ENCODE results near the gene SLC7A10.

SLC7A10 gene

GRCh38 chr19:33225458-33225926, at the start of gene SLC7A10:
TSS of gene SLC7A10 (minus strand) at chr19:33225850. CDS start at chr19:33225703, 147 bp downstream.
- H3K4me3 ChIP-seq (ENCODE audit: low read depth, low read length) = peak within 1 kb of the TSS; percentile 27

- H3K4me3 ChIP-seq (ENCODE audit: low read depth, low read length) = no peak overlapping the region
Observed at GRCh38 chr19:33274663-33275558, 49.3 kb upstream of the SLC7A10 start.

GRCh38 chr19:33273881-33274662, 48.4 kb upstream of the SLC7A10 start:
- H3K4me3 ChIP-seq (ENCODE audit: low read depth, low read length) = no peak overlapping the region

- no peak overlapping the region for H3K4me3 ChIP-seq (ENCODE audit: low read depth, low read length)
Observed at GRCh38 chr19:33273065-33273736, 47.6 kb upstream of the SLC7A10 start.

- H3K4me3 ChIP-seq (ENCODE audit: low read depth, low read length) = no peak overlapping the region
Observed at GRCh38 chr19:33271246-33272021, 45.8 kb upstream of the SLC7A10 start.

- H3K4me3 ChIP-seq (ENCODE audit: low read depth, low read length) = no peak overlapping the region
Observed at GRCh38 chr19:33270769-33271168, 45.1 kb upstream of the SLC7A10 start.

GRCh38 chr19:33269016-33269415, 43.4 kb upstream of the SLC7A10 start:
- H3K4me3 ChIP-seq (ENCODE audit: low read depth, low read length) = no peak overlapping the region

GRCh38 chr19:33268162-33268991, 42.7 kb upstream of the SLC7A10 start:
- H3K4me3 ChIP-seq (ENCODE audit: low read depth, low read length) = no peak overlapping the region

GRCh38 chr19:33267706-33268105, 42.1 kb upstream of the SLC7A10 start:
- H3K4me3 ChIP-seq (ENCODE audit: low read depth, low read length) = no peak overlapping the region

- H3K4me3 ChIP-seq (ENCODE audit: low read depth, low read length) = no peak overlapping the region
Observed at GRCh38 chr19:33266974-33267484, 41.4 kb upstream of the SLC7A10 start.

GRCh38 chr19:33264881-33265445, 39.3 kb upstream of the SLC7A10 start:
- no peak overlapping the region for H3K4me3 ChIP-seq (ENCODE audit: low read depth, low read length)

- no peak overlapping the region for H3K4me3 ChIP-seq (ENCODE audit: low read depth, low read length)
Observed at GRCh38 chr19:33263325-33264023, 37.8 kb upstream of the SLC7A10 start.

GRCh38 chr19:33261511-33262189, 36.0 kb upstream of the SLC7A10 start:
- no peak overlapping the region for H3K4me3 ChIP-seq (ENCODE audit: low read depth, low read length)

GRCh38 chr19:33260628-33261418, 35.2 kb upstream of the SLC7A10 start:
- no peak overlapping the region for H3K4me3 ChIP-seq (ENCODE audit: low read depth, low read length)

- no peak overlapping the region for H3K4me3 ChIP-seq (ENCODE audit: low read depth, low read length)
Observed at GRCh38 chr19:33259539-33259938, 33.9 kb upstream of the SLC7A10 start.

GRCh38 chr19:33257828-33258227, 32.2 kb upstream of the SLC7A10 start:
- no peak overlapping the region for H3K4me3 ChIP-seq (ENCODE audit: low read depth, low read length)

GRCh38 chr19:33256261-33256660, 30.6 kb upstream of the SLC7A10 start:
- no peak overlapping the region for H3K4me3 ChIP-seq (ENCODE audit: low read depth, low read length)
